22Rv1 (cell line): ENCODE data around the gene TMEM163.

ENCODE experiments used
- CTCF ChIP-seq: fragments of 450-650 bp; IDR thresholded peaks from 2 replicates; pipeline ENCODE4 v1.5.1; 2017; ENCODE audit warnings: mild to moderate bottlenecking
- ZFX ChIP-seq: fragments of 450-650 bp; IDR thresholded peaks from 2 replicates; pipeline ENCODE4 v1.6.1; 2017; ENCODE audit warnings: antibody characterized with exemption, borderline replicate concordance

DNA sequence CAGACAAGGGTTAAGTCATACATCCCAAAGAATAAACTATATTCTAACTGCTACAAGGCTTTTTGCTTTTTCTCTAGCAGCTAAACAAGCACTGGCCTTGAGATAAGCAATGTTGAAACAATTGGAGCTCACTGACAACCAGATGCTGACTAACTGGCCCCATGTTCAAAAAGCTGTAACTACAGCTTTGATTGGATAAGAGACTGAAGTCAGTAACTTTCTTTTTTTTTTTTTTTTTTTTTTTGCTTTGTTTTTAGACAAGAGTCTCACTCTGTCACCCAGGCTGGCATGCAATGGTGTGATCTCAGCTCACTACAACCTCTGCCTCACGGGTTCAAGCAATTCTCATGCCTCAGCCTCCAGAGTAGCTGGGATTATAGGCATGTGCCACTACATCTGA, 45.4 kb upstream of the TMEM163 start:
- no peak for TF ChIP-seq CTCF
- TF ChIP-seq ZFX, result no peak
